C4-2B (cell line): ENCODE results near the gene FSTL4.

ENCODE experiments used
- H3K27ac ChIP-seq: fragments of 450-650 bp; 2 replicates; pipeline ENCODE4 v1.5.1; 2017
- ZFX ChIP-seq: fragments of 450-650 bp; IDR thresholded peaks from 2 replicates; pipeline ENCODE4 v1.6.1; 2017
- TF ChIP-seq, protein P1 (sequence below): fragments of 450-650 bp; conservative IDR thresholded peaks from 2 replicates; pipeline ENCODE4 v1.5.1; 2017; ENCODE audit warnings: mild to moderate bottlenecking

FSTL4 gene

DNA sequence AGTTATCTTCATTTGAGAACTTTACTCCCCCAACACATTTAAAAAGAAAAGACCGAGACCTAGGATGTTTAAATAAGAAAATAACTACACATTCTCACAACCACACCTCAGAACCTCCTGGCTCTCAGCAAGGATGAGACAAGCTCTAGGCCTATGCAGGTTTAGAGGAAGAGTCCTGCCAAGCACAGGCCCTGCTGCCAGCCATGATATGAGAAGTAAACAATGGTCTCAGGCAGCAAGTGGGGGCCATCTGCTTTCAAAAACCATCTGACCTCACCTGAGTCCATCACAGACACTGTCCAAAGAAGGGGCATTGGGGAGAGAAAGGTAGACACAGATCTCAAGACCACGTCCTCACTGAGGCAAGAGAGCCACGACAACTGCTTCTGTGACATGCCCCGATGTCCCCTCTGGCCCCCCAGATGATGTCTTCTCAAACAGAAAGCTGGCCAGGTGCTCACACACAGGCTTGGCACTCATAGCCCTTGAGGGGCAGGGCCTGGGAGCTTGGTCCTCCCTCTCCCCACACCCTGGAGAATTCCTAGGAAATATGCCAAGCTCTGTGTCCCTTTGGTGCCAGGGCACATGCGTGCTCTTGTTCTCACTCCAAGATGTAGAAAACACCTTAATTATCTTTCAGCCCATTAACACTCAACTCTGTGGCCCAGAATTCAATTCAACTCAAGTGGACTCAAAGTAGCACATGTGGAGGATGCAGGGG is 150.4 kb downstream of the FSTL4 start:
- H3K27ac ChIP-seq = no peak overlapping the region
- TF ChIP-seq, protein P1, sequence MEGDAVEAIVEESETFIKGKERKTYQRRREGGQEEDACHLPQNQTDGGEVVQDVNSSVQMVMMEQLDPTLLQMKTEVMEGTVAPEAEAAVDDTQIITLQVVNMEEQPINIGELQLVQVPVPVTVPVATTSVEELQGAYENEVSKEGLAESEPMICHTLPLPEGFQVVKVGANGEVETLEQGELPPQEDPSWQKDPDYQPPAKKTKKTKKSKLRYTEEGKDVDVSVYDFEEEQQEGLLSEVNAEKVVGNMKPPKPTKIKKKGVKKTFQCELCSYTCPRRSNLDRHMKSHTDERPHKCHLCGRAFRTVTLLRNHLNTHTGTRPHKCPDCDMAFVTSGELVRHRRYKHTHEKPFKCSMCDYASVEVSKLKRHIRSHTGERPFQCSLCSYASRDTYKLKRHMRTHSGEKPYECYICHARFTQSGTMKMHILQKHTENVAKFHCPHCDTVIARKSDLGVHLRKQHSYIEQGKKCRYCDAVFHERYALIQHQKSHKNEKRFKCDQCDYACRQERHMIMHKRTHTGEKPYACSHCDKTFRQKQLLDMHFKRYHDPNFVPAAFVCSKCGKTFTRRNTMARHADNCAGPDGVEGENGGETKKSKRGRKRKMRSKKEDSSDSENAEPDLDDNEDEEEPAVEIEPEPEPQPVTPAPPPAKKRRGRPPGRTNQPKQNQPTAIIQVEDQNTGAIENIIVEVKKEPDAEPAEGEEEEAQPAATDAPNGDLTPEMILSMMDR = no peak
- TF ChIP-seq ZFX = no peak

GRCh38 chr5:133460172-133460758 is 152.1 kb downstream of the FSTL4 start:
- TF ChIP-seq ZFX = no peak
- TF ChIP-seq, protein P1 = peak; percentile 93
- H3K27ac ChIP-seq = no peak overlapping the region

- no peak for TF ChIP-seq ZFX
- TF ChIP-seq, protein P1 = no peak
- H3K27ac ChIP-seq = no peak overlapping the region
These were observed 152.7 kb downstream of the FSTL4 start for GRCh38 chr5:133459474-133460160.

GRCh38 chr5:133458435-133458834 is 153.9 kb downstream of the FSTL4 start:
- TF ChIP-seq ZFX = no peak
- TF ChIP-seq, protein P1 = no peak
- no peak overlapping the region for H3K27ac ChIP-seq

GRCh38 chr5:133457439-133458355 is 154.6 kb downstream of the FSTL4 start:
- H3K27ac ChIP-seq = no peak overlapping the region
- no peak for TF ChIP-seq ZFX
- TF ChIP-seq, protein P1 = no peak

GRCh38 chr5:133456933-133457402 is 155.4 kb downstream of the FSTL4 start:
- TF ChIP-seq ZFX = no peak
- TF ChIP-seq, protein P1 = no peak
- H3K27ac ChIP-seq = no peak overlapping the region
